HUES48 (cell line): ENCODE measurements around the gene TRIM32.

Experiments
- H3K27ac ChIP-seq: one replicate; pipeline ENCODE4 v1.7.0; 2013; ENCODE audit warnings: low read depth, low read length, inconsistent platforms
- H3K27me3 ChIP-seq: 2 replicates; pipeline ENCODE4 v1.6.1; 2013; ENCODE audit warnings: mild to moderate bottlenecking, low read length; ENCODE audit not compliant: control insufficient read depth, insufficient read depth
- H3K36me3 ChIP-seq: 2 replicates; pipeline ENCODE4 v1.6.1; 2013; ENCODE audit warnings: low read length; ENCODE audit not compliant: control insufficient read depth, insufficient read depth
- H3K4me1 ChIP-seq: 2 replicates; pipeline ENCODE4 v1.6.1; 2013; ENCODE audit warnings: mild to moderate bottlenecking, low read length; ENCODE audit not compliant: control insufficient read depth, insufficient read depth
- H3K4me3 ChIP-seq: 2 replicates; pipeline ENCODE4 v1.5.1; 2013; ENCODE audit warnings: mild to moderate bottlenecking, low read depth, low read length
- H3K9ac ChIP-seq: 2 replicates; pipeline ENCODE4 v1.6.1; 2013; ENCODE audit warnings: mild to moderate bottlenecking, low read depth, low read length, moderate library complexity
- H3K9me3 ChIP-seq: 2 replicates; pipeline ENCODE4 v1.6.1; 2013; ENCODE audit warnings: low read length; ENCODE audit not compliant: control insufficient read depth, insufficient read depth

Gene TRIM32

GRCh38 chr9:116726602-116727001 lies 39.5 kb downstream of the TRIM32 start:
- H3K4me1 ChIP-seq, result no peaks in the 10 kb centered on the region
- no peak overlapping the region for H3K4me3 ChIP-seq
- H3K27ac ChIP-seq, result no peak overlapping the region
- no peaks in the 10 kb centered on the region for H3K9me3 ChIP-seq
- no peaks in the 10 kb centered on the region for H3K36me3 ChIP-seq
- H3K9ac ChIP-seq, result no peak overlapping the region
- H3K27me3 ChIP-seq, result no peaks in the 10 kb centered on the region

- no peaks in the 10 kb centered on the region for H3K36me3 ChIP-seq
- H3K27me3 ChIP-seq, result no peaks in the 10 kb centered on the region
- H3K9me3 ChIP-seq, result no peaks in the 10 kb centered on the region
- H3K4me1 ChIP-seq, result no peaks in the 10 kb centered on the region
- H3K4me3 ChIP-seq, result no peak overlapping the region
- H3K9ac ChIP-seq, result no peak overlapping the region
- no peak overlapping the region for H3K27ac ChIP-seq
These were observed 46.0 kb downstream of the TRIM32 start for GRCh38 chr9:116733010-116733641.

- Histone ChIP-seq H3K4me1 (peaks cover 9% of the 10 kb centered on the region), H3K27me3 (no peaks in the 10 kb centered on the region), H3K9me3 (no peaks in the 10 kb centered on the region), H3K4me3 (no peak overlapping the region), H3K36me3 (no peaks in the 10 kb centered on the region), H3K9ac (no peak overlapping the region), H3K27ac (no peak overlapping the region)
These were observed 49.5 kb downstream of the TRIM32 start for GRCh38 chr9:116736399-116737151.

- Histone ChIP-seq H3K4me1 (peaks cover 12% of the 10 kb centered on the region), H3K9me3 (no peaks in the 10 kb centered on the region), H3K36me3 (no peaks in the 10 kb centered on the region), H3K27ac (no peak overlapping the region), H3K4me3 (no peak overlapping the region), H3K27me3 (no peaks in the 10 kb centered on the region), H3K9ac (no peak overlapping the region)
These were observed 50.0 kb downstream of the TRIM32 start for GRCh38 chr9:116737152-116737546.

- H3K27ac ChIP-seq, result no peak overlapping the region
- no peaks in the 10 kb centered on the region for H3K9me3 ChIP-seq
- H3K9ac ChIP-seq, result no peak overlapping the region
- no peaks in the 10 kb centered on the region for H3K27me3 ChIP-seq
- H3K4me3 ChIP-seq, result no peak overlapping the region
- no peaks in the 10 kb centered on the region for H3K36me3 ChIP-seq
- H3K4me1 ChIP-seq, result peaks cover 12% of the 10 kb centered on the region
These were observed 54.1 kb downstream of the TRIM32 start for GRCh38 chr9:116741086-116741740.

GRCh38 chr9:116741742-116742141 lies 54.6 kb downstream of the TRIM32 start:
- no peak overlapping the region for H3K27ac ChIP-seq
- H3K9me3 ChIP-seq, result no peaks in the 10 kb centered on the region
- H3K36me3 ChIP-seq, result no peaks in the 10 kb centered on the region
- H3K4me3 ChIP-seq, result no peak overlapping the region
- H3K4me1 ChIP-seq, result peaks cover 12% of the 10 kb centered on the region
- no peaks in the 10 kb centered on the region for H3K27me3 ChIP-seq
- H3K9ac ChIP-seq, result no peak overlapping the region

- Histone ChIP-seq H3K27me3 (no peaks in the 10 kb centered on the region), H3K27ac (no peak overlapping the region), H3K4me1 (0 out of 2 replicates have a peak, but pooled peaks cover 4% of the 10 kb centered on the region), H3K36me3 (no peaks in the 10 kb centered on the region), H3K9ac (no peak overlapping the region), H3K4me3 (no peak overlapping the region), H3K9me3 (no peaks in the 10 kb centered on the region)
These were observed 62.1 kb downstream of the TRIM32 start for GRCh38 chr9:116749176-116749575.

GRCh38 chr9:116749772-116750171 lies 62.7 kb downstream of the TRIM32 start:
- H3K9ac ChIP-seq, result no peak overlapping the region

GRCh38 chr9:116750510-116750909 lies 63.4 kb downstream of the TRIM32 start:
- no peaks in the 10 kb centered on the region for H3K9me3 ChIP-seq
- no peak overlapping the region for H3K4me3 ChIP-seq
- no peaks in the 10 kb centered on the region for H3K27me3 ChIP-seq
- H3K9ac ChIP-seq, result no peak overlapping the region
- H3K36me3 ChIP-seq, result no peaks in the 10 kb centered on the region
- 0 out of 2 replicates have a peak, but pooled peaks cover 4% of the 10 kb centered on the region for H3K4me1 ChIP-seq
- no peak overlapping the region for H3K27ac ChIP-seq

More at GRCh38 chr9:116749772-116750171, 62.7 kb downstream of the TRIM32 start:
- Histone ChIP-seq H3K36me3 (no peaks in the 10 kb centered on the region), H3K27me3 (no peaks in the 10 kb centered on the region), H3K4me1 (0 out of 2 replicates have a peak, but pooled peaks cover 4% of the 10 kb centered on the region), H3K4me3 (no peak overlapping the region), H3K9me3 (no peaks in the 10 kb centered on the region), H3K27ac (no peak overlapping the region)
